ENCODE data around the gene NTM.

Gene NTM

DNA sequence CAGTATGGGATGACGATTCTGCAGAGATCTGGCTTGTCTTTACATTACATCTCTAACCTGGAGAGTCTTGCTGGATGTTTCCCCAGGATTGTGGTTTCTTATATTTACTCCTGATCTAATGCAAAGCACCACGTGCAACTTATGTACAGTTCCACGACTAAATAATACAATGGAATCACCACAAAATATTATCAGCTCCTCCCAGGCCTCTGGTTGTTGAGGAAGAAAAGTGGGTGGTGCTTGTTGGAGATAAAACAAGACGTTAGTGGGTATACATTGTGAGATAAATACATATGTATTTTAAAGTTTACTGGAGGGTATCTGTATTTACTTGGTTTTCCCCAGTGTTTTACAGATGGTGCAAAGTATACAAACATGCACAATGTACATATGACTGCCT lies 569.7 kb downstream of the NTM start:
- TF ChIP-seq ZFX (IDR thresholded peaks at IDR 0.05; ENCODE audit: borderline replicate concordance): no peak
- TF ChIP-seq, protein P1, sequence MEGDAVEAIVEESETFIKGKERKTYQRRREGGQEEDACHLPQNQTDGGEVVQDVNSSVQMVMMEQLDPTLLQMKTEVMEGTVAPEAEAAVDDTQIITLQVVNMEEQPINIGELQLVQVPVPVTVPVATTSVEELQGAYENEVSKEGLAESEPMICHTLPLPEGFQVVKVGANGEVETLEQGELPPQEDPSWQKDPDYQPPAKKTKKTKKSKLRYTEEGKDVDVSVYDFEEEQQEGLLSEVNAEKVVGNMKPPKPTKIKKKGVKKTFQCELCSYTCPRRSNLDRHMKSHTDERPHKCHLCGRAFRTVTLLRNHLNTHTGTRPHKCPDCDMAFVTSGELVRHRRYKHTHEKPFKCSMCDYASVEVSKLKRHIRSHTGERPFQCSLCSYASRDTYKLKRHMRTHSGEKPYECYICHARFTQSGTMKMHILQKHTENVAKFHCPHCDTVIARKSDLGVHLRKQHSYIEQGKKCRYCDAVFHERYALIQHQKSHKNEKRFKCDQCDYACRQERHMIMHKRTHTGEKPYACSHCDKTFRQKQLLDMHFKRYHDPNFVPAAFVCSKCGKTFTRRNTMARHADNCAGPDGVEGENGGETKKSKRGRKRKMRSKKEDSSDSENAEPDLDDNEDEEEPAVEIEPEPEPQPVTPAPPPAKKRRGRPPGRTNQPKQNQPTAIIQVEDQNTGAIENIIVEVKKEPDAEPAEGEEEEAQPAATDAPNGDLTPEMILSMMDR (IDR thresholded peaks at IDR 0.05): no peak
- no peak overlapping the region for H3K27ac ChIP-seq

DNA sequence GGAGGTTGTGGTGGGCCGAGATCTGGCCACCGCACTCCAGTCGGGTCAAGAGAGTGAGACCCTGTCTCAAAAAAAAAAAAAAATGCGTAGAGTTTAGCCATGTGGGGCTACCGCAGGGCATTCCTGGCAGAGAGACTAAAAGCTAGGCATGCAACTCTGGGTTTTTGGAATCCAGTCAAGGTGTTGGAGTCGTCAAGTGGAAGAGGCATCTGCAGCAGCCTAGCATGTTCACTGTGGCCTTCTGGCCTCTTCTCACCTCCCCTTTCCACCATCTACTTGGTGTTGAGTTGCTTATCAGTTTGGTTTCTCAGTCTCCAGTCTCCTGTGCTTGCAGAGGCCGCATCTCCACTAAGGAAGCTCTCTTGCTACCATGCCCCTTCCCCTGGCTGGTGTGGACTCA lies 572.5 kb downstream of the NTM start:
- TF ChIP-seq, protein P1 (IDR thresholded peaks at IDR 0.05): no peak
- TF ChIP-seq ZFX (IDR thresholded peaks at IDR 0.05; ENCODE audit: borderline replicate concordance): no peak
- H3K27ac ChIP-seq: no peak overlapping the region

DNA sequence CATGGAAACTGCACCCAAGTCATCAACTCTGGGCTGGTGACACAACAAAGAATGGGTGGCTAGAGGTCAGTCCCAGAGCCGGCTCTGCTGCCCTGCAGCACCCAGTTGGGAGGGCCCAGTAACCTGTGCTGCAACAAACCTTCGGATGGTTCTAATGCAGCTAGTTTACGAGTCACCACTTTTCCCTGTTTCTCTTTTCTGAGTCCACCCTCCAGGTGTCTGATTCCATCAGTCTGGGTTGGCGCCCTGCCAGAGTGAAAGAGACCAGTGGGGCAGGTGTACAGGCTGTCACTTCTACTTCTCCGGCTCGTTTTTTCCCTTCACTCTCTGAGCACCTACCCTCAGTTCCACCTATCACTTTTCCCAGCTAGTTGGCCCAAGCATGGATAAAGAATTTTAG lies 572.9 kb downstream of the NTM start:
- no peak overlapping the region for H3K27ac ChIP-seq
- TF ChIP-seq, protein P1 (IDR thresholded peaks at IDR 0.05): no peak
- TF ChIP-seq ZFX (IDR thresholded peaks at IDR 0.05; ENCODE audit: borderline replicate concordance): no peak

DNA sequence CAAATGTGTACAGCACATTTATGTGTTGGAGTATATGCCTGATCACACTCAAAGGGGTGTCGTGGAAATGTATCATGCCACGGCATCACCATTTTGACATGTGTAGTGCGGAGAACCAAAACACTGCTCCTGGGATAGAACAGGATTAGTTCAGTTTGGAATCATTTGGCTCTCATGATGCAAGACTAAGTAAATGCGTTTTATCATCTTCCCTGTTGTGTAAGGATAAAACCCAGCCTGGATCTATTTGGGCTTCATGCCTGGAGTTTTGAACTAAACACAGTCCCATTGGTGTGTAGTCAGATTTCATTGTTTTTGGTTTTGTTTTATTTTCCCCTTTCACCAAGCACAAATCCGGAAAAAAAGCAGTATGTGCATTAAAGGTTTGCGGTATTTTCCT lies 574.3 kb downstream of the NTM start:
- TF ChIP-seq, protein P1 (IDR thresholded peaks at IDR 0.05): no peak
- no peak overlapping the region for H3K27ac ChIP-seq

DNA sequence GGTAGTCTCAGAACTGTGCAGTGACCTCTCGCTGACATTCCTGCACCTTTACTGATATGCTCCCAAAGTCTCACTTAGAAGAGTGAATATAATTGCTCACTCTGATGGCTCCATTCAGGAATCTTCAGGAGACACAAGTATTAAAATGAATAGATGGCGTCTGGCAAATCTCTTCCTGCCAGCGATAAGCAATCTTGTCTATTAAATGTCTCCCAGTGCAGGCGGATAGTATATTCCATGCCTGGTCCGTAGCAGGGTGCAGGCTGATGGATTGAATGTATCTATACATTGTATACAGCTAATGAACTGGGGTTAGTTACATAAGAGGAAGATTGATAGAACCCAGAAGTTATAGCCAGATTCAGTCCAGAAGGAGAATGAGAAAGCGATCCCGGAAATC lies 575.3 kb downstream of the NTM start:
- TF ChIP-seq, protein P1 (IDR thresholded peaks at IDR 0.05): no peak
- TF ChIP-seq ZFX (IDR thresholded peaks at IDR 0.05; ENCODE audit: borderline replicate concordance): no peak
- no peak overlapping the region for H3K27ac ChIP-seq

DNA sequence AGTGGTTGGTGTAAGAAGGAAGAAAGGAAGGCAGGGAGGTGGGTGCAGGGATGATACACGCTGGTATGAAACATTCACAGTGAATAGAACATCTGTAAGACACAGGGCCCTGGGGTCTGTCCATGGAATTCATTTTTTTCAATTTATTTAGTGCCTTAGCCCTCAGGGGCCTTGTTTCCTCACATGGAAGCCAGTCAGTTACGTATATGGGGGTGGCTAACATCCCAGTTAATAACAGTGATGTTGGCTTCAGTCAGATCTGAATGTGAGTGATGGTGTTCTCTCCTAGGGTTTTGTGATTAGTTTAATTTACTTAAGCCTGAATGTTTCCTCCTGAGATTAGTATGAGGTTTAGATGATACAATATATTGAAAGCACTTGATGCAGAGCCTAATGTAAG lies 577.1 kb downstream of the NTM start:
- H3K27ac ChIP-seq: no peak overlapping the region
- TF ChIP-seq ZFX (IDR thresholded peaks at IDR 0.05; ENCODE audit: borderline replicate concordance): no peak
- TF ChIP-seq, protein P1 (IDR thresholded peaks at IDR 0.05): no peak

DNA sequence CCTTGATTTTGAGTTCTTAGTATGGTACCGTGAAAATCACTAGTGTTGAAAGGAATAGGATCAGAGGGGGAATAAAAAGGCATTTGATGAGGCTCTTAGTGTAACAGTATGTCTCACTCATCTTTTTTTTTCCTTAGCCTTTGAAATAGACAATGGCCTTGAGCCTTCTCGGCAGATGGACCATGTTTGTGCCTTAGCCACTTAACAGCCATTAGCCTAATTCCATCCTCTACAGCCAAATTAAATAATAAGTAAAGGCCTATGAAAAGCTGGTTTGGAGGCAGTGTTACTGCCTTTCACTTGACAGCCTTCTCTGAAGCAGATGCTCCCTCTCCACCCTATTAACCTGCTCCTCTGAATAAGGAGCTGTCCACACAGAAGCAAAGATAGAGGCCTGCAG lies 580.7 kb downstream of the NTM start:
- TF ChIP-seq, protein P1 (IDR thresholded peaks at IDR 0.05): no peak
- TF ChIP-seq ZFX (IDR thresholded peaks at IDR 0.05; ENCODE audit: borderline replicate concordance): no peak
- H3K27ac ChIP-seq: no peak overlapping the region
